Colonic mucosa (tissue), 4 donors: Measurements from ENCODE around the gene KIF27. TPM values are rescaled to one million over a fixed set of nuclear protein-coding genes. Genes with fewer than 3 reads are reported as not detected.

Source experiments
- DNase-seq: peaks from one replicate; pipeline ENCODE4 v3.0.0-alpha.2; 2020
- H3K27ac ChIP-seq: fragments of 200-600 bp; one replicate; pipeline ENCODE4 v1.8.0; 2021
- H3K27me3 ChIP-seq: fragments of 200-600 bp; one replicate; pipeline ENCODE4 v1.8.0; 2021
- H3K36me3 ChIP-seq: fragments of 200-600 bp; one replicate; pipeline ENCODE4 v1.8.0; 2021
- H3K4me1 ChIP-seq: fragments of 200-600 bp; one replicate; pipeline ENCODE4 v1.8.0; 2021; ENCODE audit warnings: mild to moderate bottlenecking
- H3K4me3 ChIP-seq: fragments of 200-600 bp; one replicate; pipeline ENCODE4 v1.8.0; 2021
- H3K9ac ChIP-seq, 2 donors: one replicate each; pipeline ENCODE4 v1.7.0; 2013; ENCODE audit warnings: control low read depth in 2 of 2, low read depth in 2 of 2, low read length in 2 of 2
- H3K9me3 ChIP-seq: fragments of 200-600 bp; one replicate; pipeline ENCODE4 v1.8.0; 2021
- CTCF ChIP-seq: fragments of 200-600 bp; IDR thresholded peaks from one replicate; pipeline ENCODE4 v1.8.0; 2022; ENCODE audit warnings: antibody characterized with exemption, mild to moderate bottlenecking
- intact Hi-C: fragments of 100-400 bp; cut with DNase I; formaldehyde crosslinking; loops from one replicate; pipeline ENCODE4 v1.14.1; 2022
- microRNA-seq: library from miRNA; unstranded; fragments of <30 nt; microRNA quantifications from one replicate; pipeline ENCODE4, GENCODE V29; 2019
- total RNA-seq, 2 donors: library from RNA; stranded (reverse); fragmentation: NEBNext Ultra II Directional in 1 of 2; extraction: Animal tissue kit (Norgen Biotek cat#: 25700) in 1 of 2; gene quantifications; one replicate each; pipeline ENCODE4 v1.2.1, GENCODE V29; 2021
- donor health status: healthy.
- donor health status: DM: no; HTN: no; CAD: no.
- donor health status: DM: no; HTN: no; CAD: no.

KIF27 gene
- total RNA-seq, 2 donors from 2014 or later: 3.0 to 4.0 TPM

DNA sequence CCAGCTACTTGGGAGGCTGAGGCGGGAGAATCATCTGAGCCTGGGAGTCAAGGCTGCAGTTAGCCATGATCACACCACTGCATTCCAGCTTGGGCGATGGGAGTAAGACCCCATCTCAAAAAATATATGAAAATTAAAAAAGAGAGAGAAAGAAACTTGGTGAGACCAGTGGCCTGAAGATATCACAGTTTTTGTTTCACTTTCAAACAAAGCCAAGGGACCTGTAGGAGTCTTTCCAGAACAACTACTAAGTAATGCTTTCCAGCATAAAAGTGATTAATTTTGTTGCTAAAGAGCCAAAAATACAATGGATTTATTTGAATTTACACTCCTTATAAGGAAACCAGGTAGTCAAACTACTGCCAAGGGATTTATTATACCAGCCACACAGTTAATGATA lies 127.2 kb downstream of the KIF27 start:
- intact Hi-C loops: no loop called here
- Histone ChIP-seq H3K9me3 (no peaks in the 10 kb centered on the region), H3K27me3 (no peaks in the 10 kb centered on the region), H3K36me3 (no peaks in the 10 kb centered on the region), H3K27ac (no peak overlapping the region), H3K9ac (no peak overlapping the region), H3K4me3 (no peak overlapping the region), H3K4me1 (no peaks in the 10 kb centered on the region)
- DNase-seq: no peak
- no peak for TF ChIP-seq CTCF

DNA sequence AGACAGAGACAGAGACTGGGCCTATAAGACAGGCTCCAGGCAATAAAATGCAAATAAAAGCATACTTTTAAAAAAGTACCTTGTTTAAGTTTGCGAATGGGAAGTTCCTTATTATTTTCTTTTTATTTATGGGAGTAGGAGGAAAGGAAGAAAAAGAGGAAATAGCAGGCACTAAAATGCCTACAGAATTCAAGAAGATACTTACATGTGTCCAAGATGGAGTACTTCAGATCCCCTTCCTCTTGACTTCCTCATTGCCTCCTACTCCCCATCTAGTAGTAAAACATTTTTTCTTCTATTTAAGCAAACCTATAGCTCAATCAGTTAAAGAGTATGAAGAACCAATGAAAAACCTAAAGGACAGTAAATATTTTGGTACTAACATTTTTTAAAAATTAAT lies 128.5 kb downstream of the KIF27 start:
- no peak for TF ChIP-seq CTCF
- H3K36me3 ChIP-seq: no peaks in the 10 kb centered on the region

More for the DNA sequence above, 128.5 kb downstream of the KIF27 start:
- intact Hi-C loops: no loop called here
- no peak overlapping the region for H3K27ac ChIP-seq
- H3K4me1 ChIP-seq: no peaks in the 10 kb centered on the region
- H3K9ac ChIP-seq: no peak overlapping the region
- H3K27me3 ChIP-seq: no peaks in the 10 kb centered on the region
- DNase-seq: no peak
- no peak overlapping the region for H3K4me3 ChIP-seq
- no peaks in the 10 kb centered on the region for H3K9me3 ChIP-seq

Small RNAs within 50 kb of the gene (microRNA-seq; reads per million reads assigned to microRNA genes)
- gene MIR7-1: 187 reads per million, percentile 59 among the genes with 10 or more reads in this experiment

Other genes with a start within 250 kb of the KIF27 start
- 100 to 1,000 TPM in 1 of 2 donors, 10 to 100 TPM in 1; 87.3 to 101 TPM for gene UBQLN1, start 213.5 kb downstream of the KIF27 start, total RNA-seq
- gene GKAP1, start 103.7 kb downstream of the KIF27 start, total RNA-seq: 1 to 10 TPM; 3.7 to 4.8 TPM
- 100 to 1,000 TPM; 451 to 491 TPM for gene HNRNPK, start 58.8 kb upstream of the KIF27 start, total RNA-seq
- 10 to 100 TPM in 1 of 2 donors, 1 to 10 TPM in 1; 9.6 to 16.9 TPM for gene RMI1, start 59.4 kb upstream of the KIF27 start, total RNA-seq